SK-N-SH (cell line): ENCODE data around the gene GRPEL2. TPM values are rescaled to one million over a fixed set of nuclear protein-coding genes. Genes with fewer than 3 reads are reported as not detected.

Source experiments
- CTCF ChIA-PET: fragments of 300-600, 350-600 bp; formaldehyde crosslinking; extraction: SDS; loops from one replicate; lab custom pipeline; 2021; lab: Yijun Ruan, JAX
- POLR2A ChIA-PET: fragments of 350-600 bp; sonication (Branson Sonifier 250); formaldehyde crosslinking; extraction: SDS; loops from one replicate; lab custom pipeline; 2020; ENCODE audit warnings: antibody characterized with exemption, inconsistent platforms; lab: Yijun Ruan, JAX
- DNase-seq: peaks from one replicate; pipeline ENCODE4 v3.0.0; 2012
- H2AFZ ChIP-seq: fragments of 200-600 bp; sonication (generic); 2 replicates; pipeline ENCODE4 v1.8.1; 2016; ENCODE audit warnings: antibody characterized with exemption, mild to moderate bottlenecking, low read depth
- H3F3A ChIP-seq: fragments of 200-600 bp; sonication (generic); replicated peaks from 2 replicates; pipeline ENCODE3; 2016; ENCODE audit warnings: antibody characterized with exemption, mild to moderate bottlenecking; ENCODE audit not compliant: insufficient read depth
- H3K27ac ChIP-seq, 2 experiments: fragments of 200-500 bp in 1 of 2; fragments of 200-600 bp in 1 of 2; sonication (Bioruptor generic) in 1 of 2; sonication (generic), shearing (Covaris generic) in 1 of 2; 2 replicates each; pipeline versions ENCODE4 v1.5.1 to v1.6.1; 2014 to 2016; ENCODE audit warnings: low read depth in 2 of 2, inconsistent platforms in 1 of 2, low read length in 1 of 2, mild to moderate bottlenecking in 1 of 2, mixed read lengths in 1 of 2
- H3K27me3 ChIP-seq: fragments of 200-600 bp; sonication (generic), shearing (Covaris generic); 2 replicates; pipeline ENCODE4 v1.6.1; 2016; ENCODE audit warnings: mixed run types; ENCODE audit not compliant: insufficient read depth
- H3K36me3 ChIP-seq, 2 experiments: fragments of 200-500 bp in 1 of 2; fragments of 200-600 bp in 1 of 2; sonication (Bioruptor generic) in 1 of 2; sonication (generic) in 1 of 2; replicated peaks in 1 of 2; 2 replicates each; pipeline versions ENCODE3 to v1.5.1; 2014 to 2016; ENCODE audit warnings: low read length in 1 of 2, mild to moderate bottlenecking in 1 of 2; ENCODE audit not compliant: insufficient read depth in 2 of 2, control insufficient read depth in 1 of 2
- H3K4me1 ChIP-seq, 2 experiments: fragments of 200-500 bp in 1 of 2; fragments of 200-600 bp in 1 of 2; sonication (Bioruptor generic) in 1 of 2; sonication (generic), shearing (Covaris generic) in 1 of 2; 2 replicates each; pipeline versions ENCODE4 v1.5.1 to v1.6.1; 2014 to 2016; ENCODE audit warnings: low read depth in 1 of 2, low read length in 1 of 2, mixed run types in 1 of 2; ENCODE audit not compliant: insufficient read depth in 2 of 2, control insufficient read depth in 1 of 2
- H3K4me2 ChIP-seq: fragments of 200-600 bp; sonication (generic), shearing (Covaris generic); 2 replicates; pipeline ENCODE4 v1.6.1; 2017; ENCODE audit warnings: mixed run types
- H3K4me3 ChIP-seq, 2 experiments: fragments of 200-500 bp in 1 of 2; fragments of 200-600 bp in 1 of 2; sonication (Bioruptor generic) in 1 of 2; sonication (generic), shearing (Covaris generic) in 1 of 2; 2 replicates each; pipeline versions ENCODE4 v1.5.1 to v1.8.1; 2014 to 2016; ENCODE audit warnings: low read depth in 2 of 2, inconsistent platforms in 1 of 2, low read length in 1 of 2, mild to moderate bottlenecking in 1 of 2, mixed read lengths in 1 of 2, moderate library complexity in 1 of 2
- H3K79me2 ChIP-seq: fragments of 200-600 bp; sonication (generic); 2 replicates; pipeline ENCODE4 v1.8.1; 2017; ENCODE audit warnings: mild to moderate bottlenecking; ENCODE audit not compliant: insufficient read depth
- H3K9ac ChIP-seq: fragments of 200-600 bp; sonication (generic); 2 replicates; pipeline ENCODE4 v1.6.1; 2017; ENCODE audit warnings: mixed run types
- H3K9me2 ChIP-seq: fragments of 200-600 bp; sonication (generic); 2 replicates; pipeline ENCODE4 v1.6.1; 2017; ENCODE audit warnings: mixed run types
- H3K9me3 ChIP-seq: fragments of 200-600 bp; sonication (generic); 2 replicates; pipeline ENCODE4 v1.6.1; 2017; ENCODE audit warnings: mixed run types, mild to moderate bottlenecking, moderate library complexity
- H4K20me1 ChIP-seq: fragments of 200-600 bp; sonication (generic); 2 replicates; pipeline ENCODE4 v1.6.1; 2017; ENCODE audit warnings: mild to moderate bottlenecking, mixed run types; ENCODE audit not compliant: insufficient read depth
- CHD2 ChIP-seq: fragments of 150-350 bp; IDR thresholded peaks from 2 replicates; pipeline ENCODE4 v1.6.1; 2018; ENCODE audit warnings: low read length; ENCODE audit not compliant: partially characterized antibody
- CTCF ChIP-seq: fragments of 200-600 bp; sonication (generic); IDR thresholded peaks from 2 replicates; pipeline ENCODE4 v1.6.1; 2017; ENCODE audit warnings: antibody characterized with exemption, mild to moderate bottlenecking, moderate library complexity
- ELF1 ChIP-seq: IDR thresholded peaks from 2 replicates; pipeline ENCODE4 v1.4.0; 2012
- EP300 ChIP-seq, 2 experiments: IDR thresholded peaks; 2 replicates each; pipeline versions ENCODE4 v1.4.0 to v1.6.1; 2012; ENCODE audit warnings: borderline replicate concordance in 1 of 2, low read depth in 1 of 2, low read length in 1 of 2
- FOSL2 ChIP-seq: IDR thresholded peaks from 2 replicates; pipeline ENCODE4 v1.4.0; 2012; ENCODE audit warnings: low read depth, mild to moderate bottlenecking, moderate library complexity, borderline replicate concordance
- FOXJ3 ChIP-seq: sonication (generic); formaldehyde crosslinking; IDR thresholded peaks from 2 replicates; pipeline ENCODE4 v1.5.1; 2020; ENCODE audit warnings: mild to moderate bottlenecking, missing genetic modification reagents
- FOXM1 ChIP-seq: IDR thresholded peaks from 2 replicates; pipeline ENCODE4 v1.4.0; 2012; ENCODE audit warnings: low read depth, mild to moderate bottlenecking
- GABPA ChIP-seq: IDR thresholded peaks from 2 replicates; pipeline ENCODE4 v1.4.0; 2012; ENCODE audit warnings: low read depth, mild to moderate bottlenecking
- GATA2 ChIP-seq: sonication (generic); formaldehyde crosslinking; IDR thresholded peaks from 2 replicates; pipeline ENCODE4 v1.5.0; 2020; ENCODE audit warnings: mild to moderate bottlenecking, missing genetic modification reagents
- JUND ChIP-seq: IDR thresholded peaks from 2 replicates; pipeline ENCODE4 v1.4.0; 2012
- MXI1 ChIP-seq: IDR thresholded peaks from 2 replicates; pipeline ENCODE4 v1.6.1; 2012; ENCODE audit warnings: mild to moderate bottlenecking, low read depth, low read length, improper control_type of control experiment
- NRF1 ChIP-seq: IDR thresholded peaks from 2 replicates; pipeline ENCODE4 v1.6.1; 2012; ENCODE audit warnings: low read depth, mild to moderate bottlenecking, low read length
- POLR2AphosphoS5 ChIP-seq: IDR thresholded peaks from 2 replicates; pipeline ENCODE4 v1.6.1; 2012; ENCODE audit warnings: low read depth, low read length
- RAD21 ChIP-seq: IDR thresholded peaks from 2 replicates; pipeline ENCODE4 v1.6.1; 2012; ENCODE audit warnings: mild to moderate bottlenecking, low read length
- RFX5 ChIP-seq: IDR thresholded peaks from 2 replicates; pipeline ENCODE4 v1.6.1; 2012; ENCODE audit warnings: mild to moderate bottlenecking, improper control_type of control experiment, low read length
- SIN3A ChIP-seq: IDR thresholded peaks from 2 replicates; pipeline ENCODE4 v1.6.1; 2012; ENCODE audit warnings: low read depth, mild to moderate bottlenecking, low read length, moderate library complexity, borderline replicate concordance
- TAF1 ChIP-seq: IDR thresholded peaks from 2 replicates; pipeline ENCODE4 v1.6.1; 2012; ENCODE audit warnings: low read depth, mild to moderate bottlenecking, low read length, moderate library complexity, borderline replicate concordance
- TEAD4 ChIP-seq: IDR thresholded peaks from 2 replicates; pipeline ENCODE4 v1.4.0; 2012; ENCODE audit warnings: mild to moderate bottlenecking, borderline replicate concordance; ENCODE audit not compliant: insufficient read depth
- ZBTB33 ChIP-seq: IDR thresholded peaks from 2 replicates; pipeline ENCODE4 v1.4.0; 2012; ENCODE audit warnings: low read depth, borderline replicate concordance
- WGBS: methylation state at CpG from one replicate; pipeline ENCODE4 v1.1.6; 2017; ENCODE audit warnings: low lambda C conversion rate; 5-methylcytosine and 5-hydroxymethylcytosine counted together
- polyA plus RNA-seq, 3 experiments: library from polyadenylated mRNA; depleted of rRNA; stranded (reverse); fragments of >200 nt; gene quantifications; 2 replicates each; pipeline ENCODE4 v1.2.3, GENCODE V29; 2012
- TF ChIP-seq, protein P1 (sequence below): IDR thresholded peaks from 2 replicates; pipeline ENCODE4 v1.4.0; 2012; ENCODE audit warnings: low read depth, borderline replicate concordance
- TF ChIP-seq, protein P2 (sequence below): IDR thresholded peaks from 2 replicates; pipeline ENCODE4 v1.4.0; 2012; ENCODE audit warnings: low read depth
- TF ChIP-seq, protein P3 (sequence below): fragments of 150-350 bp; IDR thresholded peaks from 2 replicates; pipeline ENCODE4 v1.6.1; 2016; ENCODE audit warnings: mild to moderate bottlenecking, low read depth, low read length
- TF ChIP-seq, protein P4 (sequence below): IDR thresholded peaks from 2 replicates; pipeline ENCODE4; 2012

GRPEL2 gene
- polyA plus RNA-seq, 1 of the 3 experiments (the other 2 are of a cell fraction), result 4.6 TPM

DNA sequence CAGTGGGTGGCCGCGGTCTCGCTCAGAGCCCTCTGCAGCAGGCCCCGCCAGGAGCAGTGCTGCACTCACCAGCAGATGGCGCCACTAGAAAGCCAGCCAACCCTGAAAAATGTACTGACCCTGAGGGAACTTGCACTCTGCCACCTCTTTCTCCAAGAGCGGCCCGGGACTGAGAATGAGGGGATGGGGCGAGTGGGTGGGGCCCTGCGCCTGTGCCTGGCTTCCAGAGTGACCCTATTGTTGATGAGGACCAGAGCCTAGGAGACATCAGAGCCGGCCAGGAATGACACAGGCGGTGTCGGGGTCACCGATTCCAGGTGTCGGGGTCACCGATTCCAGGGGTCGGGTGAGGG is 36.7 kb downstream of the GRPEL2 start (continued):
- TF ChIP-seq, protein P1, sequence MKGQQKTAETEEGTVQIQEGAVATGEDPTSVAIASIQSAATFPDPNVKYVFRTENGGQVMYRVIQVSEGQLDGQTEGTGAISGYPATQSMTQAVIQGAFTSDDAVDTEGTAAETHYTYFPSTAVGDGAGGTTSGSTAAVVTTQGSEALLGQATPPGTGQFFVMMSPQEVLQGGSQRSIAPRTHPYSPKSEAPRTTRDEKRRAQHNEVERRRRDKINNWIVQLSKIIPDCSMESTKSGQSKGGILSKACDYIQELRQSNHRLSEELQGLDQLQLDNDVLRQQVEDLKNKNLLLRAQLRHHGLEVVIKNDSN, result no peak
- TF ChIP-seq FOXJ3 (no peak), EP300 (IDR thresholded peaks at IDR 0.05; ENCODE audit: borderline replicate concordance in 1 of 2, low read depth in 1 of 2, low read length in 1 of 2) (no peak), FOXM1 (no peak), GATA2 (no peak), SIN3A (0 out of 2 replicates have a peak, but pooled peaks have one; percentile 16), GABPA (no peak)
- TF ChIP-seq, protein P2, sequence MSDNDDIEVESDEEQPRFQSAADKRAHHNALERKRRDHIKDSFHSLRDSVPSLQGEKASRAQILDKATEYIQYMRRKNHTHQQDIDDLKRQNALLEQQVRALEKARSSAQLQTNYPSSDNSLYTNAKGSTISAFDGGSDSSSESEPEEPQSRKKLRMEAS, result no peak
- TF ChIP-seq, all 33 proteins: peak for 7

DNA sequence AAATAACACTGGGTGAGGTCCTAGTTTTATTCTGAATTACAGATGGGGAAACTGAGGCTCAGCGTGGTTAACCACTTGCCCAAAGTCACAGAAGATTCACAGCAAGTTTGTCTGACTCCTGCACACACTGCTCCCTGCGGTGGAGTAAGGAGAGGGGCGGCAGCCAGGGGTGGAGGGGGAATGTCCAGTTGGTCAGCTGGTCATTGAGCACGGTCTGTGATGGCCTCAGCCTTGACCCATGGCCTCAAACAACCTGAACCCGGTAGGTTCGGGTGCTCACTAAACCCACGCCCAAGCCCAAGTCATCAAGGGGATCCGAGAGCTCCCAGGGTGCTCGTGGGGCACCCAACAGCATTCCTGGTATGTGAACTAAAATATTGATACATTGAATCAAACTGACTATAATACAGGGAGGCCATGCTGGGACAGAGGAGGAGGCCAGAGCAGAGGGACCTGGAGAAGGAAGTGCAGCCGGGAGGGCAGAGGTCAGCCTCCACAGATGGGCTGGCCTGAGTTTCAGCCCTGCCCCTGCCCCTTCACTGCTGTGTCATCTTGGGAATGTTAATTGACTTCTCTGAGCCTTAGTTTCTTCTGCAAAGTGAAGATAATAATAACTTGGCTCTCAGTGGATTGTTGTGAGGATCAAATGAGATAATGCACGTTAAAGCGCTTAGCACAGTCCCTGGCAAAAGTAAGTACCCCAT is 37.4 kb downstream of the GRPEL2 start:
- H3K4me2 ChIP-seq, result no peak overlapping the region
- WGBS, result 84% methylated on average over 12 of the region's 12 CpGs

More for the DNA sequence above, 37.4 kb downstream of the GRPEL2 start:
- Histone ChIP-seq H3K36me3 (no peaks in the 10 kb centered on the region), H3K4me1 (peaks cover 0 to 48% of the 10 kb centered on the region in 2 experiments; a peak in 1 of 4 replicates), H3K27ac (peak overlapping the region in 1 of 2 experiments; percentile 48; a peak in 1 of 4 replicates), H3F3A (no peaks in the 10 kb centered on the region), H2AFZ (no peak overlapping the region), H4K20me1 (no peaks in the 10 kb centered on the region), H3K9me3 (no peaks in the 10 kb centered on the region), H3K4me3 (no peak overlapping the region), H3K79me2 (no peaks in the 10 kb centered on the region), H3K27me3 (no peaks in the 10 kb centered on the region), H3K9ac (no peak overlapping the region), H3K9me2 (no peaks in the 10 kb centered on the region)
- DNase-seq, result no peak
- CTCF ChIA-PET, result interaction anchor here (0.6 to 41.4 kb wide), 19 partner anchors 8 to 793 kb away, joined by 3 to 1751 read pairs (median 4); partner anchors contain the start of gene PCYOX1L
- TF ChIP-seq GABPA (no peak), ELF1 (no peak), JUND (no peak), FOXM1 (no peak), TEAD4 (no peak), RFX5 (no peak), NRF1 (no peak), POLR2AphosphoS5 (no peak), TAF1 (no peak), FOSL2 (no peak), RAD21 (no peak), CTCF (no peak), ZBTB33 (no peak), CHD2 (no peak), GATA2 (no peak), EP300 (IDR thresholded peaks at IDR 0.05; ENCODE audit: borderline replicate concordance in 1 of 2, low read depth in 1 of 2, low read length in 1 of 2) (no peak), MXI1 (no peak)
- TF ChIP-seq, protein P1, result no peak
- TF ChIP-seq, protein P3, sequence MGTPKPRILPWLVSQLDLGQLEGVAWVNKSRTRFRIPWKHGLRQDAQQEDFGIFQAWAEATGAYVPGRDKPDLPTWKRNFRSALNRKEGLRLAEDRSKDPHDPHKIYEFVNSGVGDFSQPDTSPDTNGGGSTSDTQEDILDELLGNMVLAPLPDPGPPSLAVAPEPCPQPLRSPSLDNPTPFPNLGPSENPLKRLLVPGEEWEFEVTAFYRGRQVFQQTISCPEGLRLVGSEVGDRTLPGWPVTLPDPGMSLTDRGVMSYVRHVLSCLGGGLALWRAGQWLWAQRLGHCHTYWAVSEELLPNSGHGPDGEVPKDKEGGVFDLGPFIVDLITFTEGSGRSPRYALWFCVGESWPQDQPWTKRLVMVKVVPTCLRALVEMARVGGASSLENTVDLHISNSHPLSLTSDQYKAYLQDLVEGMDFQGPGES, result no peak
- TF ChIP-seq, protein P4, sequence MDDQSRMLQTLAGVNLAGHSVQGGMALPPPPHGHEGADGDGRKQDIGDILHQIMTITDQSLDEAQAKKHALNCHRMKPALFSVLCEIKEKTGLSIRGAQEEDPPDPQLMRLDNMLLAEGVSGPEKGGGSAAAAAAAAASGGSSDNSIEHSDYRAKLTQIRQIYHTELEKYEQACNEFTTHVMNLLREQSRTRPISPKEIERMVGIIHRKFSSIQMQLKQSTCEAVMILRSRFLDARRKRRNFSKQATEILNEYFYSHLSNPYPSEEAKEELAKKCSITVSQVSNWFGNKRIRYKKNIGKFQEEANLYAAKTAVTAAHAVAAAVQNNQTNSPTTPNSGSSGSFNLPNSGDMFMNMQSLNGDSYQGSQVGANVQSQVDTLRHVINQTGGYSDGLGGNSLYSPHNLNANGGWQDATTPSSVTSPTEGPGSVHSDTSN, result no peak
- POLR2A ChIA-PET, result interaction anchor here (1.6 to 4.3 kb wide), 3 partner anchors 40 to 51 kb away, joined by 4 to 40 read pairs (median 16); no protein-coding TSS in a partner anchor
